HG02588 (cell line): Measurements from ENCODE around the gene OAF.

ENCODE experiments used
- ATAC-seq: cut with Tn5 transposase; IDR thresholded peaks from one replicate; pipeline ENCODE4 v1.9.1; 2021; ENCODE audit warnings: mild to moderate bottlenecking, moderate library complexity; ENCODE audit not compliant: unreplicated experiment

The OAF gene

GRCh38 chr11:120200677-120201076 lies 10.2 kb upstream of the OAF start:
- ATAC-seq: no peak

- no peak for ATAC-seq
Measured at GRCh38 chr11:120201653-120202052, 9.2 kb upstream of the OAF start.

GRCh38 chr11:120203626-120204025 lies 7.2 kb upstream of the OAF start:
- no peak for ATAC-seq

- ATAC-seq: no peak
Measured at GRCh38 chr11:120205596-120206161, 5.2 kb upstream of the OAF start.

GRCh38 chr11:120207512-120207911 lies 3.3 kb upstream of the OAF start:
- ATAC-seq: no peak

- no peak for ATAC-seq
Measured at GRCh38 chr11:120208001-120208441, 2.8 kb upstream of the OAF start.

GRCh38 chr11:120208777-120209176 lies 2.1 kb upstream of the OAF start:
- ATAC-seq: no peak

- no peak for ATAC-seq
Measured at GRCh38 chr11:120209746-120210625, 846 bp upstream of the OAF start.

- ATAC-seq: no peak
Measured at GRCh38 chr11:120211522-120212258, 858 bp downstream of the OAF start.

- no peak for ATAC-seq
Measured at GRCh38 chr11:120212259-120212878, 1.5 kb downstream of the OAF start.

- ATAC-seq: no peak
Measured at GRCh38 chr11:120212926-120213325, 2.1 kb downstream of the OAF start.

GRCh38 chr11:120214581-120214980 lies 3.7 kb downstream of the OAF start:
- no peak for ATAC-seq

- ATAC-seq: no peak
Measured at GRCh38 chr11:120215634-120216033, 4.8 kb downstream of the OAF start.

GRCh38 chr11:120216426-120217102 lies 5.7 kb downstream of the OAF start:
- ATAC-seq: no peak

GRCh38 chr11:120217526-120217925 lies 6.7 kb downstream of the OAF start:
- ATAC-seq: no peak

- no peak for ATAC-seq
Measured at GRCh38 chr11:120217941-120218694, 7.3 kb downstream of the OAF start.

- no peak for ATAC-seq
Measured at GRCh38 chr11:120218695-120219033, 7.8 kb downstream of the OAF start.

GRCh38 chr11:120219232-120219937 lies 8.6 kb downstream of the OAF start:
- ATAC-seq: no peak

- ATAC-seq: no peak
Measured at GRCh38 chr11:120219938-120220746, 9.3 kb downstream of the OAF start.
